ENCODE results near the gene C9orf50.

Gene C9orf50

DNA sequence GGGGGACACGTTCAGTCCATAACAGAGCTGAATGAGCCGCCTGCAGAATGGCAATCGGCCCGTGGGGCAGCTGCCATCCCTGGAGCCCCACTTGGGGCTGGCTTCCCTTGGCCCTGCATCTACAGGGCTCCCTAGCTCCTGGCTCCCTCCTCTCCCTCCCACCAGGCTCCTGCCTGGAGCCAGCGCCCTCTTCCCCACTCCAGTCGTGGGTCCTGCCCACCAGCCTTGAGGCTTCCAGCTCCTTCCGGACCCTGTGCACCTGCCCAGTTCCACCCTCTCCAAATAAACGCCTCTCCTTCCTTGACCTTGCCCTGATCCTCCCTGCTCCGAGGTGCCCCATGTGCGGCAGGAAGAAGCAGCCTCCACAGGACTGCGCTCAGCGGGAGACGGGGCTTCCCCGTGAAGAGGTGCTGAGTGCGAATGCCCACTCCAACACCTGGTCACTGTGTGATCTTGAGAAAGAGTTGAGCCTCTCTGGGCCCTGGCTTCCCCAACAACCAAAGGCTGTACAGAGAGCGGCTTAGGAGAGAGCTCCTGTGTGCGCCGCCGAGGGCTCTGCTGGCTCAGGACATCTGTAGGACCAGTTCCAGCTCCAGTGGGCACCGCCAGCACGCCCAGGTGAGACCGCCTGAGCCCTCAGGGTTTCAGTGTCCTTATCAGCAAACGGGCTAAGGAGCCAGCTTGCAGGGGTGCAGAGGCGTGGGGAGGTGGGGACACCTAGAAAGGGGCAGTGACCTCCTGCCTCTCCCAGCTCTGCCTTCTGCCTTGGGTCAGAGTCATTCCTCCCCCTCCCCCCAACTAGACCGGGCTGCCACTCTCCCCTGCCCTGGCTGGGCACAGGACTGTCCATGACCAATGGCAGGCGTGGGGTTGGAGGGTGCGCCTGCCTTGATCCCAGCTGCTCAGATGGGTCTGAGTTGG lies 12.1 kb downstream of the C9orf50 start:
- Histone ChIP-seq H3K4me1 (peaks cover 6% of the 10 kb centered on the region), H3K9me3 (ENCODE audit: control insufficient read depth, low read length) (no peaks in the 10 kb centered on the region), H3K27me3 (ENCODE audit: control insufficient read depth, insufficient read depth, low read length) (no peaks in the 10 kb centered on the region), H3K36me3 (ENCODE audit: control insufficient read depth, insufficient read depth, low read length) (no peaks in the 10 kb centered on the region), H2AFZ (no peak overlapping the region), H3K27ac (peak overlapping the region; percentile 51), H3K4me3 (ENCODE audit: low read depth, low read length) (no peak overlapping the region), H3K4me2 (ENCODE audit: low read length) (no peak overlapping the region), H3K79me2 (no peaks in the 10 kb centered on the region), H3K9ac (no peak overlapping the region)
- TF ChIP-seq, protein P1, sequence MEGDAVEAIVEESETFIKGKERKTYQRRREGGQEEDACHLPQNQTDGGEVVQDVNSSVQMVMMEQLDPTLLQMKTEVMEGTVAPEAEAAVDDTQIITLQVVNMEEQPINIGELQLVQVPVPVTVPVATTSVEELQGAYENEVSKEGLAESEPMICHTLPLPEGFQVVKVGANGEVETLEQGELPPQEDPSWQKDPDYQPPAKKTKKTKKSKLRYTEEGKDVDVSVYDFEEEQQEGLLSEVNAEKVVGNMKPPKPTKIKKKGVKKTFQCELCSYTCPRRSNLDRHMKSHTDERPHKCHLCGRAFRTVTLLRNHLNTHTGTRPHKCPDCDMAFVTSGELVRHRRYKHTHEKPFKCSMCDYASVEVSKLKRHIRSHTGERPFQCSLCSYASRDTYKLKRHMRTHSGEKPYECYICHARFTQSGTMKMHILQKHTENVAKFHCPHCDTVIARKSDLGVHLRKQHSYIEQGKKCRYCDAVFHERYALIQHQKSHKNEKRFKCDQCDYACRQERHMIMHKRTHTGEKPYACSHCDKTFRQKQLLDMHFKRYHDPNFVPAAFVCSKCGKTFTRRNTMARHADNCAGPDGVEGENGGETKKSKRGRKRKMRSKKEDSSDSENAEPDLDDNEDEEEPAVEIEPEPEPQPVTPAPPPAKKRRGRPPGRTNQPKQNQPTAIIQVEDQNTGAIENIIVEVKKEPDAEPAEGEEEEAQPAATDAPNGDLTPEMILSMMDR (IDR thresholded peaks at IDR 0.05), result no peak

- H3K36me3 ChIP-seq (ENCODE audit: control insufficient read depth, insufficient read depth, low read length), result no peaks in the 10 kb centered on the region
- H3K9me3 ChIP-seq (ENCODE audit: control insufficient read depth, low read length), result no peaks in the 10 kb centered on the region
- no peak overlapping the region for H2AFZ ChIP-seq
- H3K4me3 ChIP-seq (ENCODE audit: low read depth, low read length), result no peak overlapping the region
- no peaks in the 10 kb centered on the region for H3K27me3 ChIP-seq (ENCODE audit: control insufficient read depth, insufficient read depth, low read length)
- H3K4me2 ChIP-seq (ENCODE audit: low read length), result no peak overlapping the region
- H3K79me2 ChIP-seq, result no peaks in the 10 kb centered on the region
- peaks cover 6% of the 10 kb centered on the region for H3K4me1 ChIP-seq
- peak overlapping the region; percentile 69 for H3K27ac ChIP-seq
- TF ChIP-seq, protein P1 (IDR thresholded peaks at IDR 0.05), result no peak
- no peak overlapping the region for H3K9ac ChIP-seq
Observed at GRCh38 chr9:129607027-129607387, 13.9 kb downstream of the C9orf50 start.

- H3K4me2 ChIP-seq (ENCODE audit: low read length), result no peak overlapping the region
- no peak overlapping the region for H3K9ac ChIP-seq
- no peak overlapping the region for H3K4me3 ChIP-seq (ENCODE audit: low read depth, low read length)
- H3K27me3 ChIP-seq (ENCODE audit: control insufficient read depth, insufficient read depth, low read length), result no peaks in the 10 kb centered on the region
- no peaks in the 10 kb centered on the region for H3K36me3 ChIP-seq (ENCODE audit: control insufficient read depth, insufficient read depth, low read length)
- no peaks in the 10 kb centered on the region for H3K79me2 ChIP-seq
- TF ChIP-seq, protein P1 (IDR thresholded peaks at IDR 0.05), result no peak
- no peak overlapping the region for H2AFZ ChIP-seq
- H3K27ac ChIP-seq, result peak overlapping the region; percentile 69
- no peaks in the 10 kb centered on the region for H3K9me3 ChIP-seq (ENCODE audit: control insufficient read depth, low read length)
- peaks cover 6% of the 10 kb centered on the region for H3K4me1 ChIP-seq
Observed at GRCh38 chr9:129606161-129607026, 14.5 kb downstream of the C9orf50 start.

GRCh38 chr9:129604766-129605163 lies 16.1 kb downstream of the C9orf50 start:
- no peaks in the 10 kb centered on the region for H3K36me3 ChIP-seq (ENCODE audit: control insufficient read depth, insufficient read depth, low read length)
- no peaks in the 10 kb centered on the region for H3K9me3 ChIP-seq (ENCODE audit: control insufficient read depth, low read length)
- peaks cover 6% of the 10 kb centered on the region for H3K4me1 ChIP-seq
- no peaks in the 10 kb centered on the region for H3K79me2 ChIP-seq
- H3K27ac ChIP-seq, result no peak overlapping the region
- no peaks in the 10 kb centered on the region for H3K27me3 ChIP-seq (ENCODE audit: control insufficient read depth, insufficient read depth, low read length)
- no peak overlapping the region for H2AFZ ChIP-seq
- H3K9ac ChIP-seq, result no peak overlapping the region
- TF ChIP-seq, protein P1 (IDR thresholded peaks at IDR 0.05), result no peak
- no peak overlapping the region for H3K4me2 ChIP-seq (ENCODE audit: low read length)
- no peak overlapping the region for H3K4me3 ChIP-seq (ENCODE audit: low read depth, low read length)

All from parathyroid adenoma (tissue), 2 donors.